Activated CD4-positive, alpha-beta T cell treated with anti-CD3 and anti-CD28 coated beads, Interleukin-2, amount 50 U/mL, for 16 hours (primary cell): ENCODE results near the gene GALT.

Experiments
- DNase-seq: peaks from one replicate; pipeline ENCODE4 v3.0.0-alpha.2; 2020

GALT gene

GRCh38 chr9:34686231-34686630 is 39.8 kb downstream of the GALT start:
- no peak for DNase-seq

GRCh38 chr9:34686732-34687131 is 40.3 kb downstream of the GALT start:
- DNase-seq, result no peak

- no peak for DNase-seq
Observed at GRCh38 chr9:34687276-34688030, 41.0 kb downstream of the GALT start.

- no peak for DNase-seq
Observed at GRCh38 chr9:34688329-34689115, 42.0 kb downstream of the GALT start.

GRCh38 chr9:34689116-34689470 is 42.6 kb downstream of the GALT start:
- no peak for DNase-seq

GRCh38 chr9:34689512-34689911 is 43.0 kb downstream of the GALT start:
- no peak for DNase-seq

GRCh38 chr9:34690983-34691935 is 44.8 kb downstream of the GALT start, which contains the start of gene CCL19:
TSS of gene CCL19 (minus strand) at chr9:34691276. CDS start at chr9:34691139, 137 bp downstream.
- no peak for DNase-seq

GRCh38 chr9:34691936-34692315 is 45.5 kb downstream of the GALT start:
- no peak for DNase-seq

- DNase-seq, result no peak
Observed at GRCh38 chr9:34693560-34693959, 47.1 kb downstream of the GALT start.

- DNase-seq, result no peak
Observed at GRCh38 chr9:34694811-34695210, 48.3 kb downstream of the GALT start.
